HG03457 (cell line): Measurements from ENCODE around the gene RALY.

Experiments used
- ATAC-seq: cut with Tn5 transposase; IDR thresholded peaks from one replicate; pipeline ENCODE4 v1.9.1; 2021; ENCODE audit warnings: moderate number of reproducible peaks; ENCODE audit not compliant: unreplicated experiment

RALY gene

DNA sequence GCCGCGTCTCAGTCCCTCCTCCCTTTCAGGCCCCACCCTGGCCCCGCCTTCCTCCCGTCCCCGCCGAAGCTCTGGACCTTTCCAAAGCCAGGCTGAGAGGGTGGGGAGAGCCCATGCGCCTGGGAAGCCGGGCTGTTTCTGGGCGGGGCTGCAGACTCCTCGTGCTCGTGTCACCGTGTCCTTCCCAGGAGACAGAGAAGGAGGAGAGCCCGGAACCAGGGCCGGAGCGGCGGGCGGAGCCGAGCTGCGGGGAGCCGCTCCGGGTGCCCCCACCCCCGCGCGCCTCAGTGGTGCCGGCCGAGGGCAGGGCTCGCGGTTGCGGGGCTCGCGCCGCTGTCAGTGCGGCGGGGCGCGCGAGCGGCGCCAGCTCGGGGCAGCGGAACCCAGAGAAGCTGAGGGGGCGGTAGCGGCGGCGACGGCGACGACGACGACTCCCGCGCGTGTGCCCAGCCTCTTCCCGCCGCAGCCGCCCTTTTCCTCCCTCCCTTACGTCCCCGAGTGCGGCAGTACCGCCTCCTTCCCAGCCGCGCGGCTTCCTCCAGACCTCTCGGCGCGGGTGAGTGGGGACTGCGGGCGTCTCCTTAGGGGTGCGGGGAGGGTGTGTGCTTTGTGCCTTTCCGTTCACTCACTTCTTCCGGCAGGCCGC is at the start of gene RALY:
Gene RALY (plus strand): TSS at position 336 of the 646 bp plus-strand sequence. CDS start 78,164 bp downstream, outside the sequence.
- peak; percentile 35 for ATAC-seq

DNA sequence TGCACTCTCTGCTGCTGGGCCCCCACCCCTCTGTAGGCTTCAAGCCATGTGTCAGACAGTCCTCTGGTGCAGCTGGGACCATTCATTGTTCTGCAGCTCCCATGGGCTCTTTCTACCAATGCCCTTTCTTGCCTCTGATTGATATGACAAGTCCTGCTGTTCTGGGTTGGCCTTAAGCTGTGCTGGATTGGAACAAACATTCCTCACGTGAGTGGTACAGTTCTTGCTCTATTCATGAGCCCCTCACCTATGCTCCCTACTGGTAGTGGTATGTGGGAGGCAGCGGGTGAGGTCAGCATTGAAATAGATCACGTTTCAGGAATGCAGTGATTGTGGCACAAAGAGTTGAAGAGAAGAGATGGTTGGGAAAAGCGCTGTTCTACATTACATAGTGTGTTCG is 48.8 kb upstream of the RALY start:
- no peak for ATAC-seq

DNA sequence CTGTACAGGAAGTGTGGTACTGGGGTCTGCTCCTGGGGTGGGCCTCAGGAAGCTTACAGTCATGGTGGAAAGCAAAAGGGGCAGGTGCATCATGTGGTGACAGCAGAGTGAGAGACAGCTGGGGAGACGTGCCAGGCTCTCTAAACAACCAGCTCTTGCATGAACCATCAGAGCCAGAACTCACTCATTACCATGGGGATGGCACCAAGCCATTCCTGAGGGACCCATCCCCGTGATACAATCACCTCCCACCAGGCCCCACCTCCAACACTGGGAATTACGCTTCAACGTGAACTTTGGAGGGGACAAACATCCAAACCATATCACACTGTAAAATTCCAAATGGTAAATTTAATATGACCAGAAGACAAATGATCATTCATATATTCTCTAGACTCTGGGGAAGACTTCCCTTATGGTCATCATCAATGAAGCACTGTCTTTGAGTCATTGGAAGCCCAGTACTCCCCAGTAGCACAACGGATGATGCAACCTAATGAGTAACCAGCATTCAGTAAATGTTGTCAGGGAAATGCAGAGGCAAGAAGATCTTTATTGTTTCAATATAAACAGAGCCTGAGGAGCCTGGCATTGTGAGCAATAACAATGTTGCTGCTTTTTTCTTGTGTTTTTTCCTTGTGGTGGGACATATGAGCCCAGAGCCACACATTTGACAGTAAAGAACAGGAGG is 48.2 kb upstream of the RALY start:
- ATAC-seq = no peak

DNA sequence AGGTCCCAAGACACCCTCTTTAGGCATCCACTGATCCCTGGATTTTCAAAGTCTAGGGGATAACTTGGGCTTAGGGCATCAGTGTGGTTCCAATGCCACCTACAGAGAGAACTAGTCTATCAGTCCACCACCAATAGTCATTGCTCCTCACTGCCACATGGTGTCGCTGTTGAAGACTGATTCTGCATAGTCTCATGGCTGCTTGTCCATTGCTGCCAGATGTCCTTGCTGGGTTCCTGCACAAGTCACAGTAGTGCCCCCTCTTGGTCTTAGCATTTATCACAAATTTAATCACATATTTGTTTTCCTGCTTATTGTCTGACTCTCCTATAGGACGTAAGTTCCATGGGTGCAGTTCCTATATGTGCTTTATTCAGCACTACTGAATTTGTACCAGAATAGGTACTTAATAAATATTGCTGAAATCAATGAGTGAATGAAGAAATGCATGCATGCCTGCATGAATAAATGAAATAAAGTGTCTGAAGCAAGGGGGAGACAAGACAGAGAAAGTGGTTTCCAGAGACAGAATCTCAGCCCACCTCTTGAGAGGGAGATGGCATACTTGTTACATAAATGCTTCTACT is 45.9 kb upstream of the RALY start:
- no peak for ATAC-seq

DNA sequence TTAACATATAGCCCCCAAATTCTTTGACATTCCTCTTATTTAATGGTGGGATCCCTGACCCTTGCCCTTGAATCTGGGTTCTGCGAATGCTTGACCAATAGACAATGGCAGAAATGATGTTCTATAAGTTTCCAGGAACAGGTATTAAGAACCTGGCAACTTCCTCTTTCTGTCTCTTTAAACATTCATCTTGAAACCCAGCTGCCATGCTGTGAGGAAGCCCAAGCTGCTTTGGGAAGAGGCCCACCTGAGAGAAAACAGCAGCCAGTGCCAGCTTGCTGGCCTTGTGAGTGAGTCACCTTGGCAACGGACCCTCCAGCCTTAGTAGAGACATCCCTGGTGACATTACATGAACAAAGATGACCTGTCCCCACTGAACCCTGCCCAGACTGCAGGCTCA is 45.2 kb upstream of the RALY start:
- ATAC-seq = no peak

DNA sequence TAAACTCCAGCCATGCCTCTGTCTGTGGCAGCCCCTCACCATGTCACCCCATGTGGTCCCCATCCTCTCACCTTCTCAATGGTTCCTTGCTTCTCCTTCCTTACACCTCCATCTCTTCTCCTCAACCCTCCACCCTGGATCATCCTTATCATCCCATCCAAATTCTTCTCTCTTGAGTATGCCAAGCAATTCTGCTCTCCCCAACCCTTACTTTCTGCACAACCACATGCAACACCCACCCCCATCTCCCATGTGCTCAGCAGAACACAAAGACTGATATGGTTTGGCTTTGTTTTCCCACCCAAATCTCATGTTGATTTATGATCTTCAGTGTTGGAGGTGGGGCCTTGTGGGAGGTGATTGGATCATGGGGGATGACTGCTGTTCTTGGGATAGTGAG is 42.5 kb upstream of the RALY start:
- no peak for ATAC-seq

DNA sequence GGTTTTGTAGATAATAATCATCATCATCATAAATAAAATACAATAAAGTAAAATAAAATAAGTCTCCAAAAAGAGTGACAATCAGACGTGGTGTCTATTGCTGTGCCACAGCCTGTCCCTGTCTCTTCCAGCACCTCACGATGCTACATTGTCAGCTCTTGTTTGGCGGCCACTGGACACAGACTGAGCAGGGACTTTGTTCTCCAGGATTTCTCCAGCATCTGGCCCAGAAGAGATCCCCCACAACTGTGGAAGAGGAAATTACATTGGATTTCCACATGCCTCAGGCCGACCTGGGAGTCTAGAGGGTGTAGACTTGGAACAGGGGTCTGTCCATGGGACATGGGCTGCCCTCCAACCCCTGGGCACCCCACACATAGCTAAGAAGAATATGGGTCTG is 39.2 kb upstream of the RALY start:
- ATAC-seq = no peak

DNA sequence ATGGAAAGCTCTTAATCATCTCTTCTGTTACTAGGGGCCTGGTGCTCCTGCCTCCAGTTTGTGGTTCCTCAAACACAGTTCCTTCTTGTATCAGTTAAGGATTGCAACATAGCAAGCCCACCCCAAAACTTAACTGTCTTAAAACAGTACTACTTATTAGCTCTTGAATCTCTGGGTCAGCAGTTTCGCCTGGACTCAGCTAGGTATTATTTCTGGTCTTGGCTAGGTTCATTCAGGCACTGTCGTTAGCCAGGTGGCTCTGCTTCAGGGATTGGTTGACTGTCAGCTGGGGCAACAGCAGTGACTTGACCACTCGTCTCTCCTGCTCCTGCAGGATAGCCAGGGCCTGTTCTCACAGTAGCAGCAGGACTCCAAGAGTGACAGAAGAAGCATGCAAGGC is 30.0 kb upstream of the RALY start:
- no peak for ATAC-seq

DNA sequence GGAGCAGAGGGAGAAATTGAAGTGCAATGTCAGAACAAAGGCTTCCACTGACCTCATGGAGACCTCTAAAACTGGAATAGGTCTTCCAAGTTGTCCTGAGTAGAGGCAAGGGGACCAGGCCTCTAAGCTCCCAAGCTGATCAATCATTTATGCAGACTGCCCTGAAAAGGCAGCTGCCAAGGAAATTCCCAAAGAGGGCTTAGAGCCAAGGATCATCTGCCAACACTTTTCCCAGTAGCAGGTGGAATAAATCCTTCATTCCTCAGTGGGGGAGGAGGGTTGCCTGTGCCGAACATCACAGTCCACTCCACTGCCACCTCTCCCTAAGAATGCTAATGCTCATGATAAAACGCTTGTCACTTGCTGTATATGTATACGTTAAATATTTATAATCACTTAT is 29.3 kb upstream of the RALY start:
- ATAC-seq = no peak

DNA sequence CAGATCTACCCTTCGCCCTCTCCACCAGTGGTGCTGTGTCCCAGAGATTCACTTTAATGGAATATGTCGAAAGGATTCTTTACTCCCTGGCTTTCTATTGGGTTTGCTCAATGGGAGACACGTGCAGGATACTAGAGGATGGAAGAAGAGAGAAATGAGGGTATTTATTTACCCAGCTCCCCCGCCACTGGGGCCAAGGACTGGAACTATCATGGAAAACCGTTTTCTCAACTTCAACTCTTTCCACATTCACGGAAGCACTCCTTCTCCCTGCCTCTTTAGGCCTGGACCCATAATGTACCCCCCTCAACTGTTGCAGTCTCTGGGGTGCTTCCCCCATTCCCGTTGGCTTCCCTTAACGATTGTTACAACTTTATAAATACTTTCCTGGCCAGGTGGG is 26.6 kb upstream of the RALY start:
- ATAC-seq = no peak

DNA sequence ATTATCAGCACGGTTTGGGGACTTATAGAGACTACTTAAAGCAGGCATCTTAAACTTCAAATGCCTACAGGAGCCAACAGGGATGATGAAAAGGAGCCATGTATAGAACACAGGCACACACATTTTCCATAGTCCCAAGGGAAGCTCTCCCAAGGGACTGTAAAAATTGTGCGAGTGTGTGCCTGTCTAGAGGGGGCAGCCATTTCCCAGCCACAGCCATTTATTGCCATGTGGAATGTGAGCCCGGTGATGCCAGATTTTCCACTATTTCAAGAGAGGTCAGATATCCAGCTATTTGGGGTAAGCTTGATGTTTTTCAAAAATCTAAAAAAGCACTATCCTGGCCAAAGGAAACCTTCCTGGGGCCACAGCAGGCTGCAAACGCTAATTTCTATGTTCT is 24.1 kb upstream of the RALY start:
- no peak for ATAC-seq

DNA sequence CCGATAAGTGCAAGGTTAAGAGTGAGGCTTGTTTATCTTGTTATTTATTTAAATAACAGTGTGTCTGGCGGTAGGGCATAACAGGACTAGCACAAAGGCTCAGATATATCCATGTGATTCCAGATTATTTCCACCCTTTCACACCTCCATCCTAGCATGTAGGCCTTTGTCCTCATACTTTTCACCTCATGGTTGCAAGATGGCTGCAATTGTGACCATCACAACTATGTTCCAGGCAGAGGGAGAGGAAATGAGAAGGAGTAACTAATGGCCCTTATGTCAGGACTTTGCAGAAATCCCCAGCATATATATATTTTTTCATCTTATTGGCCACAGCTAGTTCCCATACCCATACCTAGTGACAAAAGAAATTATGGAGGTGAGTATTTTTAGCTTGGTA is 23.5 kb upstream of the RALY start:
- no peak for ATAC-seq

DNA sequence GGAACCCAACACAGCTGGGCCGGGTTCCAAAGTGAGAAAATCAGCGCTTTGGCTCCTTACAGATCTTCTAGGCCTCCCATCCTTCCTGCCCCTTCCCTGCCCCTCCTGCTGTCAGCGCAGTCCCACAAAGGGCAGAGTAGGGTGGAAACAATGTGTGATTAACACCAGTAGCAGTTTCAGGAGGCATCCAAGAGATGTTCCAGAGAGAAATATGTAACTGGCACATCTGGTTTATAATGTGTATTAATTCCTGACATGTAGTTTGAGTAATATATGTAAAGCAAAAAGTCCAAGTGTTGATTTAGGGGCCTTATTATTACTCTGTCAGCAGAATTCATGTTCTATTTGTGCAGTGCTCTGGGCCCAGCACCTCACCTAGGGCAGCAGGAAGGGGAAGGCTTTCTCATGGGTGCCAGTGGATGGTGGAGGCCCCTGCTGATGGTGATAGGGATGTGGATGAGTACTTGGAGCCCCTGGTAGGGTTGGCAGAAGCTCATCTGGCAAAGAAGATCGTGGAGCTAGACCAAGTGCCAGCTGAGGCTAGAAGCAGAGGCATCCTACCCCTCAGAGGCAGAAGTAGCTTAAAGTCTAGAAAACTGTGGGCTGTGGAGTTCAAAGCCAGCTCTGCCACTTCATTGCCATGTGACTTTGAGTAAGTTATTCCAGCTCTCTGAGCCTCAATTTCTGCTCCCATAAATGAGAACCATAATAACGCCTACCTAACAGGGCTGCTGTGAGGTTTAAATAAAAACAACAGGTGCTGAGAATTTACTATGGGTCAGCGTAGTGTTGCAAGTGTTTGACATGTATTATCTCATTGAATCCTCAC is 22.4 kb upstream of the RALY start:
- no peak for ATAC-seq

DNA sequence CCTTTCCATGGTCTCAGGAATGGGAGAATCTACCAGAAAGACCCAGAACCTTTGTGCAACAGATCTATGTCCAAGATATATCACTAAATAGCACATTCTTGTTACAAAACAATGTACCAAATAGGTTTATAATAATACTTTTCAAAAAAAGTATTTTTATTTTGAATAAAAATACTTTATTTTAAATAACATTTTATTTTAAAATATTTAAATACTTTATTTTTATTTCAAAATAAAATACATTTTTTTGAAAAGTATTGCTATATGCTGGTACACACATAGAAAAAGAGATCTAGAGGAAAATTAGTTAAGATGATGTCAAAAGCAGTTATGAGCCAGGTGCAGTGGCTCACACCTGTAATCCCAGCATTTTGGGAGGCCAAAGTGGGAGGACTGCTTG is 16.8 kb upstream of the RALY start:
- ATAC-seq = no peak

DNA sequence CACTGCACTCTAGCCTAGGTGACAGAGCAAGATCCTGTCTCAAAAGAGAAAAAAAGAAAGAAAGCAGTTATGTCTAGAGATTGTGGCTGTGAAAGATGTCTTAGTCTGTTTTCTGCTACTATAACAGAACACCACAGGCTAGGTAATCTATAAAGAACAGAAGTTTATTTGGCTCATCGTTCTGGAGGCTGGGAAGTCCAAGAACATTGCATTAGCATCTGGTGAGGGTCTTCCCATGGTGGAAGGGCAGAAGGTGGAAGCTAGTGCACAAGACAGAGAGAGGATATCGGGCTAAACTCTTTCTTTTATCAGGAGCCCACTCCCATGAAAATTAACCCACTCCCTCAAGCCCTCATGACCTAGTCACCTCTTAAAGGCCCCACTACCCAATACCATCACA is 16.2 kb upstream of the RALY start:
- ATAC-seq = no peak

DNA sequence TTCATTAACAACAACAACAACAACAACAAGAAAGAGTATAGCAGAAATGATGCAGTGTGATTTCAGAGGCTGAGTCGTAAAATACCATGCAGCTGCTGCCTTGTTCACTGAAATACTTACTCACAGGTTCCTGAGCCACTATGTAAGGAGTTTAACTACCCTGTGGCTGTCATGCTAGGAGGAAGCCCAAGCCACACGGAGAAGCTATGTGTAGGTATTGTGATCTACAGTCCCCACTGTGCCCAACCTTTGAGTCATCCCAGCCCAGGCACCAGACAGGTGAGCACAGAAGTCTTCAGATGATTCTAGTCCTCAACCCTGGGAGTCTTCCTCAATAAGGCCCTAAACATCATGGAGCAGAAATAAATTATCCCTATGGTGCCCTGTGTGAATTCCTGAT is 14.6 kb upstream of the RALY start:
- ATAC-seq = no peak

DNA sequence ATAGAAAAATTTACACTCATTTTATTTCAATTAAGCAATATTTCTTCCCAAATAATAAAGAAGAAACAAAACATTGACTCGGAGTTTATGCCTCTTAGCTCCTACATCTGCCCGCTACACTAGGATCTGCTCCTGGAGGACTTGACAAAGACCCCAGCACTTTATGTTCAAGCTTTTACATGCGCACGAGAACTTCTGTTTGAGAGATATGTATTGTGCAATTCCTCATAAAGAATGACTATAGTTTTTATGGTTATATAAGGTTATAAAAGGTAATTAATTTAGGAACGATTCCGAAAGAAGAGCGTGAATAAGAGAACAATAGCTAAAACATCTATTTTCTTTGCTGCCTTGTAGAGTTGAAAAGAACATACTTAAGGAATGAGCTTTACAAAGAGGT is 12.4 kb upstream of the RALY start:
- ATAC-seq = no peak

DNA sequence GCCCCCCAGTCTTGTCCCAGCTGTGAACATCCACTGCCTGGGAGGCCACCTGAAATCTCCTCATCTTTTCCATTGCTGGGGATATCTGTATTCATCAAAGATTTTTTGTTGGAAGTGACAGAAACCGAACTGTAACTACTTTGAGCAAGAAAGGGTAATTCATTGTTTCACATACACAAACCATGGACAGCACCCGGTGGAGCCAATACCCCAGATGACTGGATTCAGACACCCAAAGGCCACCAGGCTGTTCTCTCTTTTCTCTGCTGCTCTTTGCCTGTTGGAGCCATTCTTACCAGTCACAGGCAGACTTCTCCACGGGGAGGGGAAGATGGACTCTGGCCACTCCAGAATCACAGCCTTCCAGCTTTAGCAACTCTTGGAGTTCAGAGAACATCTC is 11.7 kb upstream of the RALY start:
- ATAC-seq = no peak

DNA sequence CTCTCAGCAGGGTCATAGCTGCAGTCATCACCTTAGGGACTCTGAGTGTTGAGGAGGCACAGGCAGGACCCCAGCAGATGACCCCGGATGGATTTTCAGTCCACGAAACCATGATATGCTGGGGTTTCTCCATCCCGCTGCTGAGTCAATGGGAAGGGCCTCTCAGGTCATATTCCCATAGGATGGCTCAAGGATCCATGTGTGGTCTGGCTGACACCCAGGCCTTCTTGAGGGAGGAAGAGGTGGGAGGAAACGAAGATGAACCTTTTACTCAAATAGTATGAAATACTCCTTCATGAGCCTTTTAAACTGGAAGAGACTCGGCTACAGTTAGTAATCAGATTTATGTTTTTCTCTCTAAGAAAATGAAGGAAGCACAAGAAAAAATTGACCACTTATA is 10.3 kb upstream of the RALY start:
- ATAC-seq = no peak

DNA sequence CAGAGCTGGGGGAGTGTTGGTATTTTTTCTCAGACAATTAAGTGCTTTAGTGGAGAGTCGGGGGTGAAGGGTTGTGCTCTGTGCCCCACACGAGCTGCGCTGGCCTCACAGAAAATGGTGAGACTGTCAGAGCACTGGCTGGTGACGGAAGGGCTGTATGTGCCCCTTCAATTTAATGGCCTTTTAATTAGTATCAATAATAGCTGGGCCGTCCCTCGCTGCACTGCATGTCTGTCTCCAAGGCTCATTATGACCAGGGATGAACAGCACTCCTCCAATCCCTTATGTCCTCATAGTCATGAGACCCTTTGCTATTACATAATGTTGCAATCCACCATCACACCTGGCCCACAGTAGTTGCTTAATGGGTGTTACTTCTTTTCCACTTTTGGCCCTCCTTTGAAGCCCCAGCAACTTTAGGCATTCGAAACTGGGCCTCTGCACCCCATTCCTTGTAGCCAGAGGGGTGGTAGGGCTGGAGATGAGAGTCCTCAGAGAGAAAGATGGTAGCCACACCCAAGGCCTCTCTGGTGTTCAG is 9.5 kb upstream of the RALY start:
- ATAC-seq = no peak

DNA sequence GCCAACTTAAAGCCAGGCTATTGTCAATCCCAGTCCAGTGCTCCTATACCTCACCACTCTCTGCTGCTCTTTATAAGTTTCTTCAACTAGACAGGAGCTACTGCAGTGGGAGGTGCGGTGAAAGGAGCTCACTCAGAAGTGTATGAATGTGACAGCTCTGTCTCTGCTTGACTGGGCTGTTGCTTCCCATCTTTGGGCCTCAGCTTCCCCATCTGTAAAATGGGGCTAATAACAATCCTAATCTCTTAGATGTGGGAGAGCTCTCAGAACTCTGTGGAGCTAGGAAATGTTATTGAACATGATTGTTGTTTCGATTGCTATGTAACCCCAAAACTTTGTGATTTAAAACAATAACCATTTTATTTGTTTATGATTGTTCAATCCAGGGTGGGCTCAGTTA is 8.4 kb upstream of the RALY start:
- no peak for ATAC-seq
